Epithelial cell of proximal tubule (primary cell): ENCODE measurements around the gene CYP11A1. TPM values are rescaled to one million over a fixed set of nuclear protein-coding genes. Genes with fewer than 3 reads are reported as not detected.
A peak's percentile ranks its signal among the peaks of the same experiment; 100 is the strongest.

Experiments
- DNase-seq: peaks from one replicate; pipeline ENCODE4 v3.0.0-alpha.2; 2011; ENCODE audit warnings: low read depth
- H3K4me3 ChIP-seq: 2 replicates; pipeline ENCODE4 v1.5.1; 2011; ENCODE audit warnings: low read depth, mild to moderate bottlenecking, low read length
- CTCF ChIP-seq: conservative IDR thresholded peaks from 2 replicates; pipeline ENCODE4 v1.5.1; 2012; ENCODE audit warnings: low read depth, mild to moderate bottlenecking, low read length
- total RNA-seq: library from RNA; depleted of rRNA; stranded (reverse); fragments of >200 nt; gene quantifications from 2 replicates; pipeline ENCODE4 v1.2.3, GENCODE V29; 2015

CYP11A1 gene
- total RNA-seq, 1 donor from 2014 or later: 2.6 TPM

GRCh38 chr15:74378848-74379247 is 11.4 kb upstream of the CYP11A1 start:
- no peak for TF ChIP-seq CTCF
- no peak for DNase-seq

GRCh38 chr15:74377831-74378766 is 10.7 kb upstream of the CYP11A1 start:
- no peak overlapping the region for H3K4me3 ChIP-seq
- TF ChIP-seq CTCF: no peak
- no peak for DNase-seq

More at GRCh38 chr15:74378848-74379247, 11.4 kb upstream of the CYP11A1 start:
- no peak overlapping the region for H3K4me3 ChIP-seq

- TF ChIP-seq CTCF: no peak
- DNase-seq: no peak
- H3K4me3 ChIP-seq: no peak overlapping the region
Observed at GRCh38 chr15:74376825-74377581, 9.6 kb upstream of the CYP11A1 start.

- TF ChIP-seq CTCF: no peak
- no peak for DNase-seq
- H3K4me3 ChIP-seq: no peak overlapping the region
Observed at GRCh38 chr15:74376226-74376625, 8.8 kb upstream of the CYP11A1 start.

GRCh38 chr15:74375303-74375693 is 7.9 kb upstream of the CYP11A1 start:
- DNase-seq: no peak
- peak; percentile 96 for TF ChIP-seq CTCF
- H3K4me3 ChIP-seq: no peak overlapping the region

GRCh38 chr15:74374648-74375302 is 7.3 kb upstream of the CYP11A1 start:
- DNase-seq: no peak
- TF ChIP-seq CTCF: no peak
- peak overlapping the region; percentile 68 for H3K4me3 ChIP-seq
